ENCODE results near the gene SLITRK3.

SLITRK3 gene

GRCh38 chr3:165195640-165196576 lies at the start of gene SLITRK3:
TSS of gene SLITRK3 (minus strand) at chr3:165196384. CDS start at chr3:165190830, 5,554 bp downstream.
- peak within 1 kb of the TSS; percentile 62 for H3K4me3 Mint-ChIP-seq
- no peak within 1 kb of the TSS for H3K27ac Mint-ChIP-seq
- no peaks in the 10 kb centered on the region for H3K9me3 Mint-ChIP-seq
- peaks cover 4% of the 10 kb centered on the region for H3K36me3 Mint-ChIP-seq (ENCODE audit: low read depth)
- H3K27me3 Mint-ChIP-seq: peaks cover 66% of the 10 kb centered on the region
- peaks cover 14% of the 10 kb centered on the region for H3K4me1 Mint-ChIP-seq (ENCODE audit: low read depth)

- Mint-ChIP-seq H3K36me3 (ENCODE audit: low read depth) (no peaks in the 10 kb centered on the region), H3K4me1 (ENCODE audit: low read depth) (no peaks in the 10 kb centered on the region), H3K4me3 (no peak overlapping the region), H3K9me3 (peaks cover 5% of the 10 kb centered on the region), H3K27me3 (no peaks in the 10 kb centered on the region), H3K27ac (no peak overlapping the region)
These were observed 47.4 kb upstream of the SLITRK3 start for GRCh38 chr3:165243597-165243996.

- Mint-ChIP-seq H3K27ac (no peak overlapping the region), H3K36me3 (ENCODE audit: low read depth) (no peaks in the 10 kb centered on the region), H3K4me3 (no peak overlapping the region), H3K9me3 (peaks cover 3% of the 10 kb centered on the region), H3K4me1 (ENCODE audit: low read depth) (no peaks in the 10 kb centered on the region), H3K27me3 (no peaks in the 10 kb centered on the region)
These were observed 37.5 kb upstream of the SLITRK3 start for GRCh38 chr3:165233501-165234195.

GRCh38 chr3:165225604-165226003 lies 29.4 kb upstream of the SLITRK3 start:
- Mint-ChIP-seq H3K27ac (no peak overlapping the region), H3K9me3 (no peaks in the 10 kb centered on the region), H3K27me3 (no peaks in the 10 kb centered on the region), H3K4me3 (no peak overlapping the region), H3K4me1 (ENCODE audit: low read depth) (no peaks in the 10 kb centered on the region), H3K36me3 (ENCODE audit: low read depth) (no peaks in the 10 kb centered on the region)

GRCh38 chr3:165217739-165218138 lies 21.6 kb upstream of the SLITRK3 start:
- Mint-ChIP-seq H3K36me3 (ENCODE audit: low read depth) (no peaks in the 10 kb centered on the region), H3K27me3 (no peaks in the 10 kb centered on the region), H3K4me1 (ENCODE audit: low read depth) (no peaks in the 10 kb centered on the region), H3K4me3 (no peak overlapping the region), H3K27ac (no peak overlapping the region), H3K9me3 (no peaks in the 10 kb centered on the region)

- no peaks in the 10 kb centered on the region for H3K9me3 Mint-ChIP-seq
- no peaks in the 10 kb centered on the region for H3K36me3 Mint-ChIP-seq (ENCODE audit: low read depth)
- no peak overlapping the region for H3K27ac Mint-ChIP-seq
- no peak overlapping the region for H3K4me3 Mint-ChIP-seq
- peaks cover 8% of the 10 kb centered on the region for H3K27me3 Mint-ChIP-seq
- H3K4me1 Mint-ChIP-seq (ENCODE audit: low read depth): no peaks in the 10 kb centered on the region
These were observed 16.4 kb upstream of the SLITRK3 start for GRCh38 chr3:165212580-165212979.

- H3K9me3 Mint-ChIP-seq: no peaks in the 10 kb centered on the region
- H3K36me3 Mint-ChIP-seq (ENCODE audit: low read depth): no peaks in the 10 kb centered on the region
- peaks cover 3% of the 10 kb centered on the region for H3K4me1 Mint-ChIP-seq (ENCODE audit: low read depth)
- no peak overlapping the region for H3K27ac Mint-ChIP-seq
- peaks cover 10% of the 10 kb centered on the region for H3K27me3 Mint-ChIP-seq
- no peak overlapping the region for H3K4me3 Mint-ChIP-seq
These were observed 15.5 kb upstream of the SLITRK3 start for GRCh38 chr3:165211721-165212120.

GRCh38 chr3:165210727-165211126 lies 14.5 kb upstream of the SLITRK3 start:
- H3K4me3 Mint-ChIP-seq: no peak overlapping the region
- H3K9me3 Mint-ChIP-seq: no peaks in the 10 kb centered on the region
- H3K27me3 Mint-ChIP-seq: peaks cover 13% of the 10 kb centered on the region
- no peak overlapping the region for H3K27ac Mint-ChIP-seq
- H3K4me1 Mint-ChIP-seq (ENCODE audit: low read depth): peaks cover 3% of the 10 kb centered on the region
- H3K36me3 Mint-ChIP-seq (ENCODE audit: low read depth): no peaks in the 10 kb centered on the region

GRCh38 chr3:165210132-165210531 lies 13.9 kb upstream of the SLITRK3 start:
- H3K9me3 Mint-ChIP-seq: no peaks in the 10 kb centered on the region
- H3K36me3 Mint-ChIP-seq (ENCODE audit: low read depth): no peaks in the 10 kb centered on the region
- H3K27me3 Mint-ChIP-seq: peaks cover 13% of the 10 kb centered on the region
- no peak overlapping the region for H3K4me3 Mint-ChIP-seq
- no peak overlapping the region for H3K27ac Mint-ChIP-seq
- peaks cover 3% of the 10 kb centered on the region for H3K4me1 Mint-ChIP-seq (ENCODE audit: low read depth)

- Mint-ChIP-seq H3K36me3 (ENCODE audit: low read depth) (no peaks in the 10 kb centered on the region), H3K9me3 (no peaks in the 10 kb centered on the region), H3K4me1 (ENCODE audit: low read depth) (peaks cover 3% of the 10 kb centered on the region), H3K4me3 (no peak overlapping the region), H3K27ac (no peak overlapping the region), H3K27me3 (peaks cover 16% of the 10 kb centered on the region)
These were observed 10.5 kb upstream of the SLITRK3 start for GRCh38 chr3:165206454-165207266.

GRCh38 chr3:165204445-165204844 lies 8.3 kb upstream of the SLITRK3 start:
- no peaks in the 10 kb centered on the region for H3K9me3 Mint-ChIP-seq
- H3K27ac Mint-ChIP-seq: no peak overlapping the region
- peaks cover 3% of the 10 kb centered on the region for H3K4me1 Mint-ChIP-seq (ENCODE audit: low read depth)
- H3K36me3 Mint-ChIP-seq (ENCODE audit: low read depth): no peaks in the 10 kb centered on the region
- H3K4me3 Mint-ChIP-seq: no peak overlapping the region
- H3K27me3 Mint-ChIP-seq: peaks cover 13% of the 10 kb centered on the region

- Mint-ChIP-seq H3K27me3 (peaks cover 16% of the 10 kb centered on the region), H3K36me3 (ENCODE audit: low read depth) (no peaks in the 10 kb centered on the region), H3K9me3 (no peaks in the 10 kb centered on the region), H3K4me1 (ENCODE audit: low read depth) (peaks cover 3% of the 10 kb centered on the region), H3K4me3 (no peak overlapping the region), H3K27ac (no peak overlapping the region)
These were observed 6.8 kb upstream of the SLITRK3 start for GRCh38 chr3:165202995-165203394.

GRCh38 chr3:165201964-165202363 lies 5.8 kb upstream of the SLITRK3 start:
- Mint-ChIP-seq H3K27ac (no peak overlapping the region), H3K4me3 (no peak overlapping the region), H3K9me3 (no peaks in the 10 kb centered on the region), H3K36me3 (ENCODE audit: low read depth) (no peaks in the 10 kb centered on the region), H3K27me3 (peaks cover 23% of the 10 kb centered on the region), H3K4me1 (ENCODE audit: low read depth) (peaks cover 5% of the 10 kb centered on the region)

GRCh38 chr3:165197481-165197800 lies 1.3 kb upstream of the SLITRK3 start:
- peaks cover 55% of the 10 kb centered on the region for H3K27me3 Mint-ChIP-seq
- H3K27ac Mint-ChIP-seq: no peak overlapping the region
- peaks cover 14% of the 10 kb centered on the region for H3K4me1 Mint-ChIP-seq (ENCODE audit: low read depth)
- H3K9me3 Mint-ChIP-seq: no peaks in the 10 kb centered on the region
- no peak overlapping the region for H3K4me3 Mint-ChIP-seq
- peaks cover 4% of the 10 kb centered on the region for H3K36me3 Mint-ChIP-seq (ENCODE audit: low read depth)
